Heart right ventricle (tissue), 16 donors: Measurements from ENCODE around the gene OTULINL. TPM values are rescaled to one million over a fixed set of nuclear protein-coding genes. Genes with fewer than 3 reads are reported as not detected.
A peak's percentile ranks its signal among the peaks of the same experiment; 100 is the strongest.
"Not testable (repeated sequence)": the region's sequence is repeated elsewhere in the genome, so short reads cannot be mapped to it uniquely, and the experiment has no call there.

Source experiments
- ATAC-seq, 8 donors: fragments of 200-7000 bp; cut with Tn5 transposase; one replicate each; pipeline ENCODE4 v1.9.1; 2020; ENCODE audit warnings: mild to moderate bottlenecking in 8 of 8, moderate library complexity in 8 of 8, moderate number of reproducible peaks in 1 of 8
- DNase-seq, 2 donors: peaks; one replicate each; pipeline ENCODE4 v3.0.0-alpha.2; 2020
- H3K27ac ChIP-seq, 10 donors: fragments of 200-600 bp; sonication (generic) in 2 of 10; one replicate each; pipeline versions ENCODE4 v1.5.0 to v1.8.0; 2020 to 2022; ENCODE audit warnings: mild to moderate bottlenecking in 3 of 10
- H3K27me3 ChIP-seq, 7 donors: fragments of 200-600 bp; one replicate each; pipeline ENCODE4 v1.8.0; 2021 to 2022; ENCODE audit warnings: mild to moderate bottlenecking in 2 of 7
- H3K36me3 ChIP-seq, 9 donors: fragments of 200-600 bp; sonication (generic) in 1 of 9; one replicate each; pipeline versions ENCODE4 v1.5.0 to v1.8.0; 2020 to 2022; ENCODE audit warnings: mild to moderate bottlenecking in 2 of 9
- H3K4me1 ChIP-seq, 9 donors: fragments of 200-600 bp; sonication (generic) in 1 of 9; one replicate each; pipeline versions ENCODE4 v1.5.0 to v1.8.0; 2020 to 2022; ENCODE audit warnings: mild to moderate bottlenecking in 4 of 9
- H3K4me3 ChIP-seq, 10 donors: fragments of 200-600 bp; sonication (generic) in 2 of 10; one replicate each; pipeline versions ENCODE4 v1.5.0 to v1.8.0; 2020 to 2022; ENCODE audit warnings: mild to moderate bottlenecking in 7 of 10, moderate library complexity in 2 of 10
- H3K9me3 ChIP-seq, 11 donors: fragments of 200-600 bp in 10 of 11; sonication (generic) in 2 of 11; one replicate each; pipeline versions ENCODE4 v1.5.0 to v1.8.0; 2013 to 2022; ENCODE audit warnings: mild to moderate bottlenecking in 2 of 11, control low read depth in 1 of 11, moderate library complexity in 1 of 11
- WGBS, 2 donors: extraction: QIAGEN DNeasy Blood & Tissue Kit; methylation state at CpG; one replicate each; pipeline ENCODE4 v1.1.7; 2013; ENCODE audit warnings: inconsistent platforms in 1 of 2; 5-methylcytosine and 5-hydroxymethylcytosine counted together
- intact Hi-C, 10 donors: fragments of 100-400 bp; cut with DNase I; formaldehyde crosslinking; loops; one replicate each; pipeline versions ENCODE4 v1.11.1 to v1.14.2; 2022
- polyA plus RNA-seq, 2 donors: library from polyadenylated mRNA; stranded (reverse); fragments of 200-250 nt; gene quantifications; one replicate each; pipeline ENCODE4 v1.2.3, GENCODE V29; 2013
- total RNA-seq, 10 donors: library from RNA; stranded (reverse); fragmentation: NEBNext Ultra II Directional in 3 of 10; extraction: Animal tissue kit (Norgen Biotek cat#: 25700) in 3 of 10; gene quantifications; one replicate each; pipeline versions ENCODE4 v1.2.1 to v1.2.4, GENCODE V29; 2021 to 2023
- TF ChIP-seq, protein P1 (sequence below), 9 donors: fragments of 200-600 bp; sonication (generic) in 2 of 9; IDR thresholded peaks; one replicate each; pipeline versions ENCODE4 v1.5.0 to v1.8.0; 2021 to 2022; ENCODE audit warnings: antibody characterized with exemption in 9 of 9, mild to moderate bottlenecking in 5 of 9, moderate library complexity in 1 of 9
- donor health status: Arrhythmogenic right ventricular cardiomyopathy.
- donor health status: ischemic (EF 13 %, LVEDD 7.1; RV severe dilation, severe dysfunction).
- donor health status: healthy with polysubstance abuse.
- donor health status: DM: no; HTN: yes; CAD: no.
- donor health status: DM: no; HTN: no; CAD: no.
- donor health status: ischemic (EF 25% LVEDD 6.9; RV normal size, moderate dysfunction).
- donor health status: ischemic (EF 25% LVEDD 5.7; RV mildly dilated, moderate dysfunction).
- donor health status: healthy.
- donor health status: DM: yes; HTN: yes; CAD: no.
- donor health status: Ischemic cardiomyopathy.
- donor health status: ischemic (EF 35%, LVEDD 5.7; RV mildly dilated, moderate dysfunction).
- donor health status: nonischemic (EF 11% LVEDD 7.7; RV severe dilation, severe dysfunction).
- donor health status: DM: yes; HTN: yes; CAD: no.
- donor health status: PGD.
- donor health status: ischemic (EF 29% LVEDD 5.4; RV normal size, mild dysfunction).
- donor health status: nonischemic (EF 23%, LVEDD 6.1; RV moderate dilation, normal function).

Gene OTULINL
- total and polyA plus RNA-seq, 12 donors = 0.29 to 9.5 (median 1.3) TPM

GRCh38 chr5:14545862-14546261 lies 35.7 kb upstream of the OTULINL start:
- intact Hi-C loops = no loop called here
- WGBS, 2 donors = 50 to 87% methylated on average over 1 of the region's 1 CpG
- Histone ChIP-seq H3K4me1 (peaks cover 0 to 25% (median 0%) of the 10 kb centered on the region in 9 donors), H3K4me3 (no peak overlapping the region), H3K27me3 (peaks cover 0 to 17% (median 6%) of the 10 kb centered on the region in 7 donors), H3K9me3 (peaks cover 0 to 18% (median 6%) of the 10 kb centered on the region in 11 donors), H3K27ac (peak overlapping the region in 1 of 10 donors; percentile 20), H3K36me3 (no peaks in the 10 kb centered on the region)
- ATAC-seq (peak in 3 of 8 donors; percentile 20 to 27 (median 26)), DNase-seq (no peak)
- TF ChIP-seq, protein P1, sequence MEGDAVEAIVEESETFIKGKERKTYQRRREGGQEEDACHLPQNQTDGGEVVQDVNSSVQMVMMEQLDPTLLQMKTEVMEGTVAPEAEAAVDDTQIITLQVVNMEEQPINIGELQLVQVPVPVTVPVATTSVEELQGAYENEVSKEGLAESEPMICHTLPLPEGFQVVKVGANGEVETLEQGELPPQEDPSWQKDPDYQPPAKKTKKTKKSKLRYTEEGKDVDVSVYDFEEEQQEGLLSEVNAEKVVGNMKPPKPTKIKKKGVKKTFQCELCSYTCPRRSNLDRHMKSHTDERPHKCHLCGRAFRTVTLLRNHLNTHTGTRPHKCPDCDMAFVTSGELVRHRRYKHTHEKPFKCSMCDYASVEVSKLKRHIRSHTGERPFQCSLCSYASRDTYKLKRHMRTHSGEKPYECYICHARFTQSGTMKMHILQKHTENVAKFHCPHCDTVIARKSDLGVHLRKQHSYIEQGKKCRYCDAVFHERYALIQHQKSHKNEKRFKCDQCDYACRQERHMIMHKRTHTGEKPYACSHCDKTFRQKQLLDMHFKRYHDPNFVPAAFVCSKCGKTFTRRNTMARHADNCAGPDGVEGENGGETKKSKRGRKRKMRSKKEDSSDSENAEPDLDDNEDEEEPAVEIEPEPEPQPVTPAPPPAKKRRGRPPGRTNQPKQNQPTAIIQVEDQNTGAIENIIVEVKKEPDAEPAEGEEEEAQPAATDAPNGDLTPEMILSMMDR (IDR thresholded peaks at IDR 0.05) = no peak

- Histone ChIP-seq H3K27ac (no peak overlapping the region), H3K4me1 (peaks cover 0 to 31% (median 0%) of the 10 kb centered on the region in 9 donors), H3K27me3 (peaks cover 0 to 17% (median 6%) of the 10 kb centered on the region in 7 donors), H3K4me3 (no peak overlapping the region), H3K9me3 (peaks cover 0 to 12% (median 0%) of the 10 kb centered on the region in 11 donors), H3K36me3 (no peaks in the 10 kb centered on the region)
- ATAC-seq (no peak), DNase-seq (no peak)
- TF ChIP-seq, protein P1 (IDR thresholded peaks at IDR 0.05) = no peak
- 92 to 100% methylated on average over 1 of the region's 1 CpG for WGBS, 2 donors
- intact Hi-C loops = no loop called here
Measured at GRCh38 chr5:14547666-14548065, 33.9 kb upstream of the OTULINL start.

DNA sequence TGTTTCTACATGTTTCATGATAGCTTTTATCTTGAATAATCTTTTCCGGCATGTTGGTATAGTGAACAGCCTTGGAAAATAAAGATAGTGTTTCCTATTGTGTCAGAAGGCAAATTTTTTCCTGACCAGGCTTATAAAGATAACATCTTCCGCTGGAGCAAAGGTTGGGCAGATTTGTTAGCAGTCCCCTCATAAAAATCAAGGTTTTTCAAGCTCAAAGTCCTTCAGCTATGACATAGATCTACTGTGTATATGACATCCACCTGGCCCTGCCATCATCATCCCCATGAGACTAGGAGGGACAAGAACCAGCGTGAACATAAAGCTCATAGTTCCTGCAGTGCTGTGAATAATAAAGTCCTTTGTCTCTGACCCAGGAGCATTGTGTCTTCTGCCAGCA lies 30.4 kb upstream of the OTULINL start:
- WGBS, 2 donors = 69 to 82% methylated on average over 3 of the region's 3 CpGs

DNA sequence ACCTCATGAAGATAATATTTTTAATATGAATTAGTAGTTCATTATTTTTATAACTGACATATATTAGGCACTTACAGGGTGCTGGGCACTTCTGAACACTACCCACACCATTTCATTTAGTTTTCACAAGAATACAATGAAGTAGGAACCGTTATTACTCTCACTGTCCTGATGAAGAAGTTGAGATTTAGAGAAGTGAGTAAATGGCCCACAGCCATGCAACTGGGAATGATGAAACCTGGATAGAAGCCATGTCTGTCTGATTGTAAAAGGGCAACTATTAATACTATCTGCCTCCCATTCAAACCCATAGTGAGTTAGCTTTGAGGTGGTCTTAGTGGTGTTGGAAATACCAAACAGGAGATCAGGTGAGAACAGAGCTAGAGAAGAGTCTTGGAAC lies 29.6 kb upstream of the OTULINL start:
- Histone ChIP-seq H3K27ac (no peak overlapping the region), H3K9me3 (peaks cover 0 to 11% (median 0%) of the 10 kb centered on the region in 11 donors), H3K4me3 (no peak overlapping the region), H3K36me3 (no peaks in the 10 kb centered on the region), H3K4me1 (peaks cover 0 to 15% (median 0%) of the 10 kb centered on the region in 9 donors), H3K27me3 (peaks cover 0 to 17% (median 0%) of the 10 kb centered on the region in 7 donors)
- 42 to 53% methylated on average over 1 of the region's 1 CpG for WGBS, 2 donors
- TF ChIP-seq, protein P1 (IDR thresholded peaks at IDR 0.05) = no peak
- DNase-seq (no peak), ATAC-seq (peak in 1 of 8 donors; percentile 44)
- intact Hi-C loops = no loop called here

More for the DNA sequence above, 30.4 kb upstream of the OTULINL start:
- H3K9me3 ChIP-seq = peaks cover 0 to 15% (median 0%) of the 10 kb centered on the region in 11 donors
- TF ChIP-seq, protein P1 (IDR thresholded peaks at IDR 0.05) = no peak
- H3K4me1 ChIP-seq = peaks cover 0 to 15% (median 0%) of the 10 kb centered on the region in 9 donors
- no peak overlapping the region for H3K4me3 ChIP-seq
- peaks cover 0 to 21% (median 0%) of the 10 kb centered on the region in 7 donors for H3K27me3 ChIP-seq
- no peak for ATAC-seq
- no peaks in the 10 kb centered on the region for H3K36me3 ChIP-seq
- no peak for DNase-seq
- intact Hi-C loops = no loop called here
- H3K27ac ChIP-seq = no peak overlapping the region

DNA sequence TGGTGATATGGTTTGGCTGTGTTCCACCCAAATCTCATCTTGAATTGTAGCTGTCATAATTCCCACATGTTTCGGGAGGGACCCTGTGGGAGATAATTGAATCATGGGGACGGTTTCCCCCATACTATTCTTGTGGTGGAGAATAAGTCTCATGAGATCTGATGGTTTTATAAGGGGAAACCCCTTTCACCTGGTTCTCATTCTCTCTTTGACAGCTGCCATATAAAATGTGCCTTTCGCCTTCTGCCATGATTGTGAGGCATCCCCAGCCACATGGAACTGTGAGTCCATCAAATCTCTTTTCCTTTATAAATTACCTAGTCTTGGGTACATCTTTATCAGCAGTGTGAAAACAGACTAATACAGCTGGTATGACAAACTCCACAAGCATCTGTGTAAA lies 27.3 kb upstream of the OTULINL start:
- ATAC-seq, H3K36me3 ChIP-seq, DNase-seq, H3K27ac ChIP-seq, intact Hi-C loops, H3K4me3 ChIP-seq: not testable (repeated sequence)
- Histone ChIP-seq H3K9me3 (peaks cover 0 to 11% (median 0%) of the 10 kb centered on the region in 11 donors), H3K4me1 (peaks cover 0 to 23% (median 0%) of the 10 kb centered on the region in 9 donors), H3K27me3 (peaks cover 0 to 17% (median 0%) of the 10 kb centered on the region in 7 donors)
- WGBS, 2 donors = 71 to 77% methylated on average over 3 of the region's 3 CpGs
